GM19099 (cell line): ENCODE results near the gene SLC10A3.

ENCODE experiments used
- POLR2A ChIP-seq: IDR thresholded peaks from 3 replicates; pipeline ENCODE4 v1.6.1; 2011; ENCODE audit warnings: low read depth; ENCODE audit not compliant: insufficient read length; ENCODE audit errors: extremely low read depth

Gene SLC10A3

GRCh38 chrX:154473683-154474082, 16.7 kb downstream of the SLC10A3 start:
- no peak for TF ChIP-seq POLR2A

DNA sequence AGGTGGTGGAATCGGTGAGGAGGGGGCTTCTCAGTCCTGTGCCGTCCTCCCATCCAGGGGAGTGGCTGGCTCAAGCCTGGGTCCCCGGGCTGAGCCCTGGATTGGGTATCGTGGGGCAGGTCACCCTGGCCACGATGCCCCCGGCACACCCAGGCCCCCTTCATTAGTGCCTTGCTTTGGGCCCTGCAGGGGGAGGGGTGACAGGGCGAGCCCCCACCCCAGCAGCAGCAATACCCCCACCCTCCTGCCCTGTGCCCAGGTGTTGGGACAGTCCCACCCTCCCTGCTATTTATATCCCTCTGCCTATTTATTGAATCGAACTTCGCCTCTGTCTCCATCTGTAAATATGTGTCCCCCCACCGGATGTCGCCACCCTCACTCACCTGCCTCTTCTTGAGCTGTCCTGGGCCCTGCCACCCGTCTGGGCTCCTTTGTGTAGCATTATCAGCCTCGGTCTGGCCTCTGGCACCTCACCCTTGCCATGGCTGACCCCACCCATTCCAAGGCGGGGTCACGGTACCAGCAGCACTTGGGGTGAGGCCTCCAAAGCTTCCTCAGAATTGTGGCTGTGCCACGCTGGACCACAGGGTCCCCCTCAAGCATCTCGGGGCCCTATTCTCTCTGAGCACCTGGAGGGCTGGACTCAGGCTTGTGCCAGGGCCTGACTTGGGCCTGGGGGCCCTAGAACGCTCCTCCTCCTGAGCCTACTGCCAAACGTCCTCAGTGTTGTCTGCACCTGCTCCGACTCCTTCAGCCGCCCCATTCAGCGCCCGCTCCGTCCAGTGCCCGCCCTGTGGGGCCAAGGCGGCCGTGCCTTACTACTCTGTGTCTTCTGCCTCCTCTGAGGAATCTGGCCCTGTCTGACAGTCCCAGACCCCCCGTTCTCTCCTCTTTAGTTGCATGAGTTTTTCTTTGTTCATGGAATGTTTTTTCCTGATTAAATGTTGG, 17.5 kb downstream of the SLC10A3 start:
- TF ChIP-seq POLR2A, result no peak

GRCh38 chrX:154471839-154472684, 18.4 kb downstream of the SLC10A3 start:
- TF ChIP-seq POLR2A, result no peak

GRCh38 chrX:154470914-154471568, 19.4 kb downstream of the SLC10A3 start:
- no peak for TF ChIP-seq POLR2A

DNA sequence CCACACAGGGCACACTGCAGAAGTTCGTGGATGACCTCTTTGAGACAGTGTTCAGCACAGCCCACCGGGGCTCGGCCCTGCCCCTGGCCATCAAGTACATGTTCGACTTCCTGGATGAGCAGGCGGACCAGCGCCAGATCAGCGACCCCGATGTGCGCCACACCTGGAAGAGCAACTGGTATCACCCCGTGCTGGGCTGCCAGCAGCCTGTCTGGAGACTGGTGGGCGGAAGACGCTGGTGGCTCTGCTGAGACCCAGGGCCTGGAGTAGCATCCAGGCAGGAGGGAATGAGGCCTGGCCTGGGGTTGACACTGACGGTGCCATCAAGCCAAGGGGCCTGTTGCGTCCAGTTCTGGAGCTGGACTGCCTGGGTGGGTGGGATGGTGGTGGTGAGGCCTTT, 20.0 kb downstream of the SLC10A3 start:
- no peak for TF ChIP-seq POLR2A

- no peak for TF ChIP-seq POLR2A
Measured at GRCh38 chrX:154469880-154470279, 20.5 kb downstream of the SLC10A3 start.

DNA sequence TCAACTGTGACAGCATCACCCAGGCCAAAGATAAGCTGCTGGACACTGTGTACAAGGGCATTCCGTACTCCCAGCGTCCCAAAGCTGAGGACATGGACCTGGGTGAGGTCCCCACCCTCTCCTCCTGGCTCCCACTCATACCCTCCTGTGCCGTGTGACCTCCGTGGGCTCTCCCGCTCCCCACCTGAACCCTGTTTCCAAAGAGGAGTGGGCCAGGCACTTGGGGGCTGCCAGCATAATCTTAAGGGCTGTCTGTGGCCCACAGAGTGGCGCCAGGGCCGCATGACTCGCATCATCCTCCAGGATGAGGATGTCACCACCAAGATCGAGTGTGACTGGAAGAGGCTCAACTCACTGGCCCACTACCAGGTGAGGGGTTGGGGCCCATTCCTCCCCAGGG, 21.3 kb downstream of the SLC10A3 start:
- TF ChIP-seq POLR2A, result no peak

DNA sequence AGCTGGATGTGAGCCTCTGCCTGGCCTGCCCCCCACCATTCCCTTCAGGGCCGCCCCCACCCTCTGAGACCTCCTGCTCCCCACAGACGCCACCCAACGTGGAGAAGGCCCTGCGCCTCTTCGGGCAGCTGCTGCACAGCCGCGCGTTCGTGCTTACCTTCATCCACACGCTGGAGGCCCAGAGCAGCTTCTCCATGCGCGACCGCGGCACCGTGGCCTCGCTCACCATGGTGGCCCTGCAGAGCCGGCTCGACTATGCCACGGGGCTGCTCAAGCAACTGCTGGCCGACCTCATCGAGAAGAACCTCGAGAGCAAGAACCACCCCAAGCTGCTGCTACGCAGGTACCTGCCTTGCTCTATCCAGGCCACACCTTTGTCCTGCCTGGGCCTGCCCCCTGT, 22.2 kb downstream of the SLC10A3 start:
- TF ChIP-seq POLR2A, result no peak

DNA sequence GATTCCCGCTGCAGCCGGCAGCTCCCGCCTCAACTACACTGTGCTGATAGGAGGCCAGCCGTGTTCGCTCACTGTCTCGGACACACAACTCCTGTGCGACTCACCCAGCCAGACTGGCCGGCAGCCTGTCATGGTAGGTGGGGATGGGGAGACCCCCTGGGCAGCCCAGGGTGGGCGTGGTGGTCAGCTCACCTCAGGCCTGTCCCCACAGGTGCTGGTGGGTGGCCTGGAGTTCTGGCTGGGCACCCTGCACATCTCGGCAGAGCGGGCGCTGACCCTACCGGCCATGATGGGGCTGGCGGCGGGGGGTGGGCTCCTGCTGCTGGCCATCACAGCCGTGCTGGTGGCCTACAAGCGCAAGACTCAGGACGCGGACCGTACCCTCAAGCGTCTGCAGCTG, 22.9 kb downstream of the SLC10A3 start:
- no peak for TF ChIP-seq POLR2A

DNA sequence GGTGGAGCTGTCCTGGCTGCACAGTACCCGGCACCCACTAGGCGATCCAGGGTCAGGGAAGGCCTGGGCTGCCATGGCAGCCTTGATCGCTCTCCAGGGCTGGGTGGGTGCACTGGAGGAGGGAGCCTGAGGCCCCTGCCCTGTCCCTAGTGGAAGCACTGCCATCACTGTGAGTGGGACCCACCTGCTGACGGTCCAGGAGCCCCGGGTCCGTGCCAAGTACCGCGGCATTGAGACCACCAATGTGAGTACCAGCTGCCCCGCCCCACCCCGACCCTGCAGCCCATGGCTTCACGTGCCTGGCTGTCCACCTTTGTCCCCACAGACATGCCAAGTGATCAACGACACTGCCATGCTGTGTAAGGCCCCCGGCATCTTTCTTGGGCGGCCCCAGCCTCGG, 23.5 kb downstream of the SLC10A3 start:
- TF ChIP-seq POLR2A, result no peak

GRCh38 chrX:154466036-154466435, 24.4 kb downstream of the SLC10A3 start:
- no peak for TF ChIP-seq POLR2A

DNA sequence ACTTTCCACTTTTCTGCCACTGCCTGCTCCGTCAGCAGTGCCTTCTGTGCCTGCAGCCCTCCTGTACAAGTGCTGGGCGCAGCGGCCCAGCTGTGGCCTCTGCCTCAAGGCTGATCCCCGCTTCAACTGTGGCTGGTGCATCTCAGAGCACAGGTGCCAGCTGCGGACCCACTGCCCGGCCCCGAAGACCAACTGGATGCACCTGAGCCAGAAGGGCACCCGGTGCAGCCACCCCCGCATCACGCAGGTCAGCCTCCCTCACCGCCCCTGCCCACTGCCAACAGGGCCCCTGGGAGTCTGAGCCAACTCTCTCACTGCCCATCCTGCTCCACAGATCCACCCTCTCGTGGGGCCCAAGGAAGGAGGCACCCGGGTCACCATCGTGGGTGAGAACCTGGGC, 24.8 kb downstream of the SLC10A3 start:
- TF ChIP-seq POLR2A, result no peak

DNA sequence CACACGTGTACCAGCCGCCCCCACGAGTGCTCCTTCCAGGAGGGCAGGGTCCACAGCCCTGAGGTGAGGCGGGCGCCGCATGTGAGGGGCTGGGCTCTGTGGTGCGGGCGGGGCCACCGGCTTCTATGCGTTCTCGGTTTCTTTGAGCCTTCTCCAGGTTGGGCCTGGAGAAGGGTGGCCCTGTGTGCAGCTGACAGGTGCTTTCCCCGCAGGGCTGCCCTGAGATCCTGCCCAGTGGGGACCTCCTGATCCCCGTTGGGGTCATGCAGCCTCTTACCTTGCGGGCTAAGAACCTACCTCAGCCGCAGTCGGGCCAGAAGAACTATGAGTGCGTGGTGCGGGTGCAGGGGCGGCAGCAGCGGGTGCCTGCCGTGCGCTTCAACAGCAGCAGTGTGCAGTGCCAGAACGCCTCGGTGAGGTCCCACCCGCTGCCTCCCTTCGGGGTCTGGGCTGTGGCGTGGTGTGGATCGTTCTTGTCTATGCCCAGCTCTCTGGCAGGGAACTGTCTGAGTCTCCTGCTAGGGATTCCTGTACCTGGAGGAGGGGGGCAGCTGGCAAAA, 25.5 kb downstream of the SLC10A3 start:
- no peak for TF ChIP-seq POLR2A

DNA sequence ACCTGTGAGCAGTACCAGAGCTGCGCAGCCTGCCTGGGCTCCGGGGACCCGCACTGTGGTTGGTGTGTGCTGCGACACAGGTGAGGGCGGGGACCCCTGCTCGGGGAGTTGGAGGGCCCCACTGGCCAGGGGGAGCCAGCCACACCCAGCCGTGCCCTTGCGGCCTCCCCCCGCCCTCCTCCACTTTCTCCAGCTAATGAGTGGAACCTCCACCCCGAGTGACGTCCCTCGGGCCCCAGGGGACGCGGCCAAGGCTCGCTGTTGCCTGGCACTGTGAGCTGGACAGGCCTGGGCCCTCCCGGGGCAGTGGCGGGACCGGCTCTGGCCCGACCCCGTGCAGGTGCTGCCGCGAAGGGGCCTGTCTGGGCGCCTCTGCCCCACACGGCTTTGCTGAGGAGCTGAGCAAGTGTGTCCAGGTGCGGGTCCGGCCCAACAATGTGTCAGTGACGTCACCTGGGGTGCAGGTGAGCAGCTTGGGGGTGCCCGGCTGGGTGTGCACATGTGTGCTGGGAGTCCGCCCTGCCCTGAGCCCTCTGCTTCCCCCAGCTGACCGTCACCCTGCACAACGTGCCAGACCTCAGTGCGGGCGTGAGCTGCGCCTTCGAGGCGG, 26.7 kb downstream of the SLC10A3 start:
- TF ChIP-seq POLR2A, result no peak
